Hepatocyte (in vitro differentiated cells): ENCODE results near the gene VSTM2L.

ENCODE experiments used
- CTCF ChIP-seq: fragments of 200-600 bp; sonication (generic); IDR thresholded peaks from 2 replicates; pipeline ENCODE4 v1.5.1; 2016; ENCODE audit warnings: antibody characterized with exemption, mild to moderate bottlenecking; ENCODE audit not compliant: poor library complexity
- EZH2 ChIP-seq: fragments of 200-600 bp; sonication (generic); IDR thresholded peaks from 2 replicates; pipeline ENCODE4 v1.6.1; 2016; ENCODE audit warnings: antibody characterized with exemption, mild to moderate bottlenecking, borderline replicate concordance
- EZH2phosphoT487 ChIP-seq: fragments of 200-600 bp; sonication (generic); IDR thresholded peaks from one replicate; pipeline ENCODE4 v1.6.1; 2018; ENCODE audit warnings: antibody characterized with exemption, mild to moderate bottlenecking, low read depth, moderate library complexity; ENCODE audit not compliant: unreplicated experiment, severe bottlenecking

DNA sequence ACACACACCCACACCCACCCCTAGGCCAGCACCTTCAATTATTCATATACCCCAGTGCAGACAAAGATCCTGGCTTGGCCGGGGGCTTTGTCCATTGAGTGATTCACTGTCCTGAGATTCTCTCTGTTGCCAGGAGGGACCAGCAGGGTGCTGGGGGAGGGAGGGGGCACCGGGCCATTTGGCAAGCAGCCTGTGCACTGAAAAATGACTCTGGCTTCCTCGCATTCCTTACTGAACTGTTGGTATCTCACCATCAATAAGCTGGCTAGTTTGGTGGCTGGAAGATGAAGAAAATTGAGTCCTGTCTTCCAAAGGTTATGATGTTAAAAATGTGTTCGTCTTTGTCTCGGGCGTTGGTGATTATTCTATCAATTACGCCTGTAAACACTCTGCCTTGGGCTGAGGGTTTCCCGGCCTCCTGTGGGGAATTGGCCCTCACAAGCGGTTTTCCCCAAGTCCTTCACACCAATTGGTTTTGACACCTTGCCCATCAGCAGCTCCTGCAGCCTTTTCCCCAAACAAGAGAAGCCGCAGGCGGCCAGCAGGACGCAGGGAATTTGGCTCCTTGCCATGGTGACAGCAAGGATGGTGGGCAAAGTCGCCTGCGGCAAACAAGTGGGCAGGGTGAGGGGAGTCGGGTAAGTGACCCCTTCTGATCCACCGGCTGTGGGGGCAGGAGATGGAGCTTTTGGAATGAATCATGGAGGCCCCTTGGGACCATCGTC lies 4.9 kb downstream of the VSTM2L start:
- TF ChIP-seq CTCF (no peak), EZH2 (no peak), EZH2phosphoT487 (no peak)
